SU-DHL-6 (cell line): ENCODE results near the gene TNIP1.

Source experiments
- H2AFZ ChIP-seq: fragments of 200-600 bp; sonication (generic); 2 replicates; pipeline ENCODE4 v1.6.1; 2014; ENCODE audit warnings: low read depth, mild to moderate bottlenecking, moderate library complexity, mixed read lengths, antibody characterized with exemption, low read length; ENCODE audit not compliant: severe bottlenecking
- H3F3A ChIP-seq: fragments of 200-600 bp; shearing (Covaris generic); 2 replicates; pipeline ENCODE4 v1.6.0; 2016; ENCODE audit warnings: antibody characterized with exemption, mild to moderate bottlenecking; ENCODE audit not compliant: insufficient read depth
- H3K27ac ChIP-seq: fragments of 200-600 bp; sonication (generic); 2 replicates; pipeline ENCODE4 v1.5.1; 2016; ENCODE audit warnings: low read depth, mild to moderate bottlenecking, low read length, moderate library complexity, mixed read lengths
- H3K27me3 ChIP-seq: fragments of 200-600 bp; sonication (generic), shearing (Covaris generic); 2 replicates; pipeline ENCODE4 v1.6.0; 2014; ENCODE audit warnings: mild to moderate bottlenecking, low read length
- H3K36me3 ChIP-seq: fragments of 200-600 bp; sonication (generic); 2 replicates; pipeline ENCODE4 v1.6.1; 2014; ENCODE audit warnings: mild to moderate bottlenecking, low read length, mixed read lengths
- H3K4me2 ChIP-seq: fragments of 300-600, 200-600 bp; shearing (Covaris generic), sonication (generic); 2 replicates; pipeline ENCODE4 v1.6.0; 2014; ENCODE audit warnings: low read length, low read depth, mild to moderate bottlenecking; ENCODE audit not compliant: poor library complexity, severe bottlenecking
- H3K4me3 ChIP-seq: fragments of 200-600 bp; sonication (generic); 2 replicates; pipeline ENCODE4 v1.5.1; 2014; ENCODE audit warnings: antibody characterized with exemption, low read length, mild to moderate bottlenecking, mixed read lengths; ENCODE audit not compliant: insufficient read depth, poor library complexity, severe bottlenecking
- H3K79me2 ChIP-seq: fragments of 200-600 bp; sonication (generic); 2 replicates; pipeline ENCODE4 v1.6.1; 2014; ENCODE audit warnings: mild to moderate bottlenecking, low read length, moderate library complexity; ENCODE audit not compliant: insufficient read depth
- H3K9ac ChIP-seq: fragments of 200-600 bp; sonication (generic); 2 replicates; pipeline ENCODE4 v1.7.0; 2014; ENCODE audit warnings: mild to moderate bottlenecking, low read length
- H3K9me2 ChIP-seq: fragments of 200-600 bp; sonication (generic); replicated peaks from 2 replicates; pipeline ENCODE4 v1.6.1; 2014; ENCODE audit warnings: low read length; ENCODE audit not compliant: insufficient read depth
- H3K9me3 ChIP-seq: fragments of 200-600 bp; sonication (generic); 2 replicates; pipeline ENCODE4 v1.6.1; 2014; ENCODE audit warnings: low read length, mixed read lengths; ENCODE audit not compliant: insufficient read depth
- H4K20me1 ChIP-seq: fragments of 200-600 bp; sonication (generic); 2 replicates; pipeline ENCODE4 v1.6.1; 2014; ENCODE audit warnings: low read depth, mild to moderate bottlenecking, antibody characterized with exemption, low read length, moderate library complexity, mixed read lengths
- CTCF ChIP-seq: fragments of 200-600 bp; sonication (generic); IDR thresholded peaks from one replicate; pipeline ENCODE4 v1.5.1; 2017; ENCODE audit warnings: antibody characterized with exemption, mild to moderate bottlenecking, low read length, moderate library complexity; ENCODE audit not compliant: insufficient read depth, poor library complexity, severe bottlenecking
- EZH2phosphoT487 ChIP-seq: fragments of 200-600 bp; sonication (generic), shearing (Covaris generic); conservative IDR thresholded peaks from 2 replicates; pipeline ENCODE4 v1.6.1; 2018; ENCODE audit warnings: mild to moderate bottlenecking, antibody characterized with exemption, low read length, moderate library complexity, mixed read lengths

TNIP1 gene

GRCh38 chr5:151085517-151086041 is 4.7 kb upstream of the TNIP1 start:
- peak overlapping the region; percentile 71 for H3K4me3 ChIP-seq
- no peaks in the 10 kb centered on the region for H3K36me3 ChIP-seq
- H3F3A ChIP-seq: peaks cover 30% of the 10 kb centered on the region; the same call in 1 of the 2 replicates
- H3K9ac ChIP-seq: peak overlapping the region; percentile 74
- H3K9me3 ChIP-seq: no peaks in the 10 kb centered on the region
- peak overlapping the region; percentile 93 for H3K4me2 ChIP-seq
- H3K9me2 ChIP-seq: no peaks in the 10 kb centered on the region
- TF ChIP-seq CTCF (no peak), EZH2phosphoT487 (no peak)
- H3K27me3 ChIP-seq: no peaks in the 10 kb centered on the region
- peaks cover 44% of the 10 kb centered on the region for H3K79me2 ChIP-seq
- no peaks in the 10 kb centered on the region for H4K20me1 ChIP-seq
- peak overlapping the region; percentile 77 for H3K27ac ChIP-seq
- H2AFZ ChIP-seq: peak overlapping the region; percentile 30

- TF ChIP-seq EZH2phosphoT487 (no peak), CTCF (no peak)
- H3K9ac ChIP-seq: no peak overlapping the region
- H3K27me3 ChIP-seq: no peaks in the 10 kb centered on the region
- peaks cover 56% of the 10 kb centered on the region for H3K79me2 ChIP-seq
- no peak overlapping the region for H2AFZ ChIP-seq
- H3K27ac ChIP-seq: peak overlapping the region; percentile 7; the same call in 1 of the 2 replicates
- H3F3A ChIP-seq: peaks cover 30% of the 10 kb centered on the region; the same call in 1 of the 2 replicates
- no peaks in the 10 kb centered on the region for H3K9me2 ChIP-seq
- H3K4me3 ChIP-seq: no peak overlapping the region
- no peaks in the 10 kb centered on the region for H3K36me3 ChIP-seq
- no peaks in the 10 kb centered on the region for H3K9me3 ChIP-seq
- peak overlapping the region; percentile 93 for H3K4me2 ChIP-seq
- H4K20me1 ChIP-seq: no peaks in the 10 kb centered on the region
Observed at GRCh38 chr5:151084363-151084762, 3.5 kb upstream of the TNIP1 start.

- Histone ChIP-seq H3K79me2 (peaks cover 68% of the 10 kb centered on the region), H3F3A (peaks cover 30% of the 10 kb centered on the region; the same call in 1 of the 2 replicates), H3K4me3 (no peak overlapping the region), H4K20me1 (no peaks in the 10 kb centered on the region), H3K36me3 (no peaks in the 10 kb centered on the region), H3K4me2 (peak overlapping the region; percentile 91), H3K27ac (peak overlapping the region; percentile 81), H3K9ac (peak overlapping the region; percentile 6; the same call in 1 of the 2 replicates), H3K27me3 (no peaks in the 10 kb centered on the region), H3K9me2 (no peaks in the 10 kb centered on the region), H3K9me3 (no peaks in the 10 kb centered on the region), H2AFZ (no peak overlapping the region)
- TF ChIP-seq CTCF (no peak), EZH2phosphoT487 (no peak)
Observed at GRCh38 chr5:151083081-151083676, 2.3 kb upstream of the TNIP1 start.
